Measurements from ENCODE around the gene MOB3B. TPM values are rescaled to one million over a fixed set of nuclear protein-coding genes. Genes with fewer than 3 reads are reported as not detected.
A peak's percentile ranks its signal among the peaks of the same experiment; 100 is the strongest.
"Not testable (repeated sequence)": the region's sequence is repeated elsewhere in the genome, so short reads cannot be mapped to it uniquely, and the experiment has no call there.

Gene MOB3B
- total RNA-seq, 2 experiments from 2014 or later, result 0.29 to 0.70 TPM

GRCh38 chr9:27460226-27461023 is 69.2 kb downstream of the MOB3B start:
- H3K27me3 Mint-ChIP-seq, result no peaks in the 10 kb centered on the region
- ATAC-seq (no peak), DNase-seq (no peak)
- H3K36me3 Mint-ChIP-seq, result no peaks in the 10 kb centered on the region
- no peak overlapping the region for H3K4me3 Mint-ChIP-seq
- CTCF ChIA-PET, result interaction anchor here (0.7 kb wide), 1 partner anchor 421 kb away, joined by 3 read pairs; no protein-coding TSS in a partner anchor
- peaks cover 4% of the 10 kb centered on the region for H3K4me1 Mint-ChIP-seq
- H3K9me3 Mint-ChIP-seq (ENCODE audit: low read depth), result no peaks in the 10 kb centered on the region
- H3K27ac Mint-ChIP-seq, result no peak overlapping the region

GRCh38 chr9:27457445-27457844 is 72.2 kb downstream of the MOB3B start:
- no peak overlapping the region for H3K4me3 Mint-ChIP-seq

GRCh38 chr9:27453860-27454553 is 75.6 kb downstream of the MOB3B start:
- Mint-ChIP-seq H3K27ac (no peak overlapping the region), H3K4me1 (peaks cover 2% of the 10 kb centered on the region), H3K9me3 (ENCODE audit: low read depth) (no peaks in the 10 kb centered on the region), H3K27me3 (peaks cover 5% of the 10 kb centered on the region), H3K4me3 (no peak overlapping the region), H3K36me3 (no peaks in the 10 kb centered on the region)
- no peak for ATAC-seq
- CTCF ChIA-PET, result no interaction called here
- no peak for DNase-seq

More at GRCh38 chr9:27457445-27457844, 72.2 kb downstream of the MOB3B start:
- H3K36me3 Mint-ChIP-seq, result no peaks in the 10 kb centered on the region
- no peak overlapping the region for H3K27ac Mint-ChIP-seq
- H3K4me1 Mint-ChIP-seq, result peaks cover 4% of the 10 kb centered on the region
- DNase-seq (no peak), ATAC-seq (no peak)
- H3K9me3 Mint-ChIP-seq (ENCODE audit: low read depth), result no peaks in the 10 kb centered on the region
- H3K27me3 Mint-ChIP-seq, result peaks cover 2% of the 10 kb centered on the region
- CTCF ChIA-PET, result no interaction called here

- no peak for ATAC-seq
- Mint-ChIP-seq H3K36me3 (peaks cover 3% of the 10 kb centered on the region), H3K4me3 (no peak overlapping the region), H3K27me3 (peaks cover 5% of the 10 kb centered on the region), H3K27ac (no peak overlapping the region), H3K4me1 (no peaks in the 10 kb centered on the region), H3K9me3 (ENCODE audit: low read depth) (peaks cover 3% of the 10 kb centered on the region)
- DNase-seq, result no peak
- CTCF ChIA-PET, result no interaction called here
These were observed 78.3 kb downstream of the MOB3B start for GRCh38 chr9:27451207-27451797.

- Mint-ChIP-seq H3K4me1 (no peaks in the 10 kb centered on the region), H3K27me3 (peaks cover 5% of the 10 kb centered on the region), H3K9me3 (ENCODE audit: low read depth) (peaks cover 3% of the 10 kb centered on the region), H3K36me3 (peaks cover 3% of the 10 kb centered on the region), H3K4me3 (no peak overlapping the region), H3K27ac (no peak overlapping the region)
- CTCF ChIA-PET, result interaction anchor here (0.8 kb wide), 1 partner anchor 86 kb away, joined by 3 read pairs; no protein-coding TSS in a partner anchor
- no peak for ATAC-seq
- DNase-seq, result no peak
These were observed 78.9 kb downstream of the MOB3B start for GRCh38 chr9:27450752-27451151.

GRCh38 chr9:27448356-27448755 is 81.3 kb downstream of the MOB3B start:
- H3K4me3 Mint-ChIP-seq; H3K4me1 Mint-ChIP-seq; ATAC-seq; H3K27me3 Mint-ChIP-seq; H3K36me3 Mint-ChIP-seq; H3K27ac Mint-ChIP-seq; CTCF ChIA-PET; DNase-seq; H3K9me3 Mint-ChIP-seq (ENCODE audit: low read depth): not testable (repeated sequence)

GRCh38 chr9:27447031-27447683 is 82.5 kb downstream of the MOB3B start:
- ATAC-seq (no peak), DNase-seq (no peak)
- H3K4me3 Mint-ChIP-seq, result no peak overlapping the region
- H3K36me3 Mint-ChIP-seq, result peaks cover 3% of the 10 kb centered on the region
- H3K4me1 Mint-ChIP-seq, result peaks cover 2% of the 10 kb centered on the region
- CTCF ChIA-PET, result no interaction called here
- peaks cover 3% of the 10 kb centered on the region for H3K9me3 Mint-ChIP-seq (ENCODE audit: low read depth)
- H3K27ac Mint-ChIP-seq, result no peak overlapping the region
- H3K27me3 Mint-ChIP-seq, result peaks cover 3% of the 10 kb centered on the region

- no peak for DNase-seq
- CTCF ChIA-PET, result no interaction called here
- Mint-ChIP-seq H3K27ac (no peak overlapping the region), H3K4me3 (no peak overlapping the region), H3K27me3 (no peaks in the 10 kb centered on the region), H3K4me1 (peaks cover 9% of the 10 kb centered on the region), H3K9me3 (ENCODE audit: low read depth) (peaks cover 3% of the 10 kb centered on the region), H3K36me3 (peaks cover 3% of the 10 kb centered on the region)
- ATAC-seq, result no peak
These were observed 83.9 kb downstream of the MOB3B start for GRCh38 chr9:27445688-27446087.

GRCh38 chr9:27445057-27445595 is 84.5 kb downstream of the MOB3B start:
- H3K4me1 Mint-ChIP-seq, result peaks cover 9% of the 10 kb centered on the region
- no peak overlapping the region for H3K4me3 Mint-ChIP-seq
- DNase-seq (no peak), ATAC-seq (no peak)
- no peaks in the 10 kb centered on the region for H3K27me3 Mint-ChIP-seq
- H3K9me3 Mint-ChIP-seq (ENCODE audit: low read depth), result peaks cover 3% of the 10 kb centered on the region
- no peak overlapping the region for H3K27ac Mint-ChIP-seq
- CTCF ChIA-PET, result no interaction called here
- peaks cover 3% of the 10 kb centered on the region for H3K36me3 Mint-ChIP-seq

- CTCF ChIA-PET, result no interaction called here
- Mint-ChIP-seq H3K27ac (no peak overlapping the region), H3K9me3 (ENCODE audit: low read depth) (no peaks in the 10 kb centered on the region), H3K36me3 (no peaks in the 10 kb centered on the region), H3K4me3 (no peak overlapping the region), H3K4me1 (peaks cover 9% of the 10 kb centered on the region), H3K27me3 (no peaks in the 10 kb centered on the region)
- DNase-seq (no peak), ATAC-seq (no peak)
These were observed 87.2 kb downstream of the MOB3B start for GRCh38 chr9:27442464-27442863.

GRCh38 chr9:27441741-27442070 is 87.9 kb downstream of the MOB3B start:
- ATAC-seq, result peak; percentile 47
- CTCF ChIA-PET, result no interaction called here
- H3K4me1 Mint-ChIP-seq, result peaks cover 9% of the 10 kb centered on the region

GRCh38 chr9:27440888-27441740 is 88.5 kb downstream of the MOB3B start:
- Mint-ChIP-seq H3K27ac (no peak overlapping the region), H3K4me3 (no peak overlapping the region), H3K9me3 (ENCODE audit: low read depth) (no peaks in the 10 kb centered on the region), H3K36me3 (no peaks in the 10 kb centered on the region), H3K27me3 (no peaks in the 10 kb centered on the region), H3K4me1 (peaks cover 9% of the 10 kb centered on the region)
- ATAC-seq, result peak; percentile 30
- CTCF ChIA-PET, result no interaction called here
- DNase-seq, result no peak

More at GRCh38 chr9:27441741-27442070, 87.9 kb downstream of the MOB3B start:
- DNase-seq, result no peak
- Mint-ChIP-seq H3K27ac (no peak overlapping the region), H3K4me3 (no peak overlapping the region), H3K9me3 (ENCODE audit: low read depth) (no peaks in the 10 kb centered on the region), H3K36me3 (no peaks in the 10 kb centered on the region), H3K27me3 (no peaks in the 10 kb centered on the region)

- Mint-ChIP-seq H3K9me3 (ENCODE audit: low read depth) (no peaks in the 10 kb centered on the region), H3K36me3 (peaks cover 1% of the 10 kb centered on the region), H3K4me3 (no peak overlapping the region), H3K4me1 (peaks cover 9% of the 10 kb centered on the region), H3K27me3 (peaks cover 4% of the 10 kb centered on the region), H3K27ac (no peak overlapping the region)
- CTCF ChIA-PET, result no interaction called here
- ATAC-seq (no peak), DNase-seq (no peak)
These were observed 91.1 kb downstream of the MOB3B start for GRCh38 chr9:27438522-27438921.

Data from activated CD8-positive, alpha-beta memory T cell treated with anti-CD3 and anti-CD28 coated beads, Interleukin-2, amount 10 ng/mL, durations not matched to agents 7 days and 5 days (primary cell).